GM18873 (cell line): Measurements from ENCODE around the gene TNS1.

Experiments used
- ATAC-seq: cut with Tn5 transposase; IDR thresholded peaks from one replicate; pipeline ENCODE4 v1.9.1; 2021; ENCODE audit warnings: mild to moderate bottlenecking, moderate library complexity, moderate number of reproducible peaks; ENCODE audit not compliant: unreplicated experiment, low FRiP score

Gene TNS1

GRCh38 chr2:217839750-217840107, 163.1 kb downstream of the TNS1 start:
- no peak for ATAC-seq

DNA sequence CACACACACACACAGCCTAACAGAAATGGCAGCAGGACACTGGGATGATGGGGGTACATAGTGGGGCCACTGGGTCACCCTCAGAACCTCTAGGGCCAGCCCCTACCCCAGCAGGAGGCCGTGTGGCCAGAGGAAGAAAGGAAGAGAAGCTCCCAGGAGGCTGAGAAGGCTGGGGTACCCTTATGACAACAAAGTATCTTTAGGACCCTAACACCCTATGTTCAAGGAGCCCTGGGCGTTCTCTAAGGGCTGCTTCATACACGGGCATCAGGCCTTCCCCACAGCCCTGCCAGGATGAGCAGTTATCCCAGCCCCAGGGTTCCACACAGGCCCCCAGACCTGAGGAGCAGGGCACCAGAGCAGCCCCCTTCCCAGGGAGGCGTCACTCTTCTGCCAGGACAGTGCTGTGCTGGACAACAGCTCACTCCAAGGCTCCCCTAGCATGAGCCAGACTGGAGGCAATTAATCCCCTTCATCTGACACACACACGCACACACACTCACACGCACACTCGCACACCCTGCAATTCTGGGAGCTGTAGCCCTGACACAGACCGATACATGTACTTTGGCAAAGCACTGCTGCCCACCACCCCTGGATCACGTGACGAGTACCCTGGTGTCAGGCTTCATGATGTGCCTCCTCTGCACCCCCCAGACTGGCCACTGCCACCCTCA, 163.6 kb downstream of the TNS1 start:
- ATAC-seq: no peak

DNA sequence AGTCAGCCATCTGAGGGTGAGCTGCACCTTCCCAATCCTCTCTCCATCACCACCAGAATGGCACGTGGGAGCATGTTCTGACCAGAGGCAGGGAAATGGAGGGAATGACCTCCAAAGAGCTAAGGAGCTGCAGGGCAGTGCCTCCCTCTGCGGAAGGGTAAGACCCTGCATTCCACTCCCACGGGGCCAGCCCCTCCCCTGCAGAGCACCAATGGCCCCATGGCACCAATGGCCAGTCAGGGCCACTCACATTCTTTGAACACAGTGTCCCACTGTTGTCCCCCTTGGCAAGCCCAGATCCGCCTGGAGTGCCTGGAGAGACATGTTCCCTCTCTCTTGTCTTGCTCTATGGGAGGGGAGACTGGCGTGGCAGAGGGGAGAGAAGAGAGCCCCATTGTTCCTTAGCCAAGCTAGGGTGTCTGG, 164.4 kb downstream of the TNS1 start:
- no peak for ATAC-seq

GRCh38 chr2:217837530-217837929, 165.3 kb downstream of the TNS1 start:
- no peak for ATAC-seq

DNA sequence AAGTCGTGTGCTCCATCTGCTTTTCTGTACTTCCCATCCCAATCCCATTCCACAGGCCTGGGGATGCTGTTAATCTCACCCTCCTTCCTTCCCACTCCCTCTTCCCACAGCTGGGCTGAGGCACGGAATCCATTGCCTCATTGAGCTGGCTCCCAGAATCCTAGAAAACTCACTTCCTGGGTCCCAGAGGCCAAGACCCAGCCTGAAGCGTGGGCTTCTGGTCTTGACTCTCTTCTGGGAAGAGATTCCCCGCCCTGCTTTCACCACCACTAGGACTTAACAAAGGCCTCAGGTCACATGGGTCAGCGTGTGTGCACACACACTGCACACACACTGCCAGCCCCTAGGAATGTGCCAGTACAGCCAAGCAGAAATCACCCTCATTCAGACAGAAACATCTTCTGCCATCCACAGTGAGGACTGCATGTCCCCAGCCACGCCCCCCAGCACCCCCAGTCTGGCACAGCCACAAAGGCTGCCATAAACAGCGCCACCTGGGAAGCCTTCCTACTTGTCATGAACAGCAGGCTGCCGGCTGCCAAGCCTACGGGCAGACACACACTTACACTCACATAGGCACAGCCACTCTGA, 165.8 kb downstream of the TNS1 start:
- no peak for ATAC-seq

GRCh38 chr2:217835931-217836891, 166.6 kb downstream of the TNS1 start:
- ATAC-seq: no peak

DNA sequence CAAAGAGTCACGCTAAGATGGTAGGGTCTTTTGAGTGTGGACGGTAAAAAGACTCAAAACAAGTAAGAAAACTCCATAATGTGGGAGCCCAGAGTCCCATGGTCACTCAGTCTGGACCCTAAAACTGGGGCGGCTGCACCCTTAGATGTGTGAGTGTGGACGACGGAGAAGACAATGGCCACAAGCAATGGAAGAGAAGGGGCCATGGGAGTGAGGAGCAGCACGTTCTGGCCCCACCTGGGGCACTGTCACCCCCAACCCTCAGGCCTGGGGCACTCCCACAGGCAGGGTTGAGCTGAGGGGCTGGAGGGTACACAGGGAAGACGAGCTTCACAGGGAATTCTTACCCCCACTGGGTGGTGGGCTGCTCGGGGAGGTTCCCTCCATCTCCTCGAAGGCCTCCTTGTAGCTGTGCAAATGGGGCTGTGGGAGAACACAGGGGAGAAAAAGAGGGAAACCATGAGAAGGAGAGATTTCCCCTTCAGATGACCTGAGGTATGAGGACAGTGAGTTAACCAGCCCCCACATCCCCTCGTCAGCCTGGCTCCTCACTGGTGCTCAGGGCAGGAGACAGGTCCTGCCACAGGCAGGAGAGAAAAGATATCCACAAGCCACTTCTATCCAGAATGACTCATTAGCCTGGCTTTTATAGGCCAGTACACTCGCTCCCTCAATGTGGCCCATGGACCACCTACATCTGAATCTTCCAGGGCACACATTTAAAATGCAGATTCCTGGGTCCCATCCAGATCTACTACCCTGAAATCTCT, 167.9 kb downstream of the TNS1 start:
- ATAC-seq: no peak

DNA sequence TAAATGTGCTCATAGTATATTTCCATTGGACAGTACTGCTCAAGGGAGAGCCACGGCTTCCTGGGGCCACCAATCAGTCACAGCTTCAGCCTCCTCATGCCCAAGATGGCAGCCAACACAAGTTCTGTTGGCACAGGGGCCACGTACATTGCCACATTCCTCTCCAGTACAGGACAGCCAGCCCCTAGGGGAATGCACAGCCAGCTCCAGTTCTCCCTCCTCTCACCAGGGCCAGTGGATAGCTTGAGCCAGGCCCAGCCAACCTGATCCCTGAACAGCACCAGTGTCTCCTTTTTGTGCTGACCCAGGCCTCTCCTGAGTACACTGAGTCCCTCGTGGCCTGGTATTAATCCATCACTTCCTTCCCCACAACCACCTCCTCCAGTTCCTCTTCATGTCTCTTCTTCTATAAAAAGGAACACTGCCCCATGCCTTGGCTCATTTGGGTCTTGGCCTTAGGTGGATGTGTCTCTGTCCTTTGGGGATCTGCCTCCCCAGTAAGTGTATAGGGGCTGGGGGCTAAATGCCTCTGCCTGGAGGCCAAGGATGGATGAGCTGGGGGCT, 168.7 kb downstream of the TNS1 start:
- ATAC-seq: no peak

DNA sequence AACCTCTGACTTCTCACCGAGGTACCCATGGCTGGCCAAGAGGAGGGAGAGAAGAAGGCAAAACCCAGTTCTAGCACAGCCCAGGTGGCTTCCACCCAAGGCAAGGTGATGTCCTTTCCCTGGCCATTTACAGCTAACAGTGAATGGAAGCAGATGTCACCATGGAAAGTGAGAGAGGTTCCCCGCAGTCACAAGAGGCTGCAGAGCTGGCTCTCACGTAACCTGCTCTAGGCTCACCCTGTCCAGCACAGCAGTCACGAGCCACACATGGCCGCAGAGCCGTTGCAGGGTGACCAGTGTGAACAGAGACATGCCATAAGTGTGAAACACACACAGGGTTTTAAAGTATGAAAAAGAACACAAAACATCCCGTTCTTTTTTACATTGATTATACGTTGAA, 169.4 kb downstream of the TNS1 start:
- ATAC-seq: no peak

GRCh38 chr2:217832987-217833386, 169.8 kb downstream of the TNS1 start:
- ATAC-seq: no peak

DNA sequence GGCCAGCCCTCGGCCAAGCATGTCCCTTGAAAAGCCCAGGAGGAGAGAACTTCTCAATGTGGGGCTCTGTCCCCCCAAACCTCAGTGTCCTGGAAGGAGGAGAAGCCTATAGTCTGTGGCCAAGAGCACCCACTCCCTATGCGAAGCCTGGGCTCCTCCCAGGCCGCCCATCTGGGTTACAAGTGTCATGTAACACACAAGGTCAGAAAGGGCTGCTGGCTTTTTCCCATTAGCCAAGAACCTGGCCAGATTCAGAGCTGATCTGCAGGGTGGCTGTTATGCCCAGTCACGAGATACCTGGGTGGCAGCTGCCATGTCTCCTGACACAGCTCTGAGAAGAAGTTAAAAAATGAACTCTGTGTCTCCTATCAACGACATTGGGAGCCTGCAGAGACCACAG, 170.7 kb downstream of the TNS1 start:
- no peak for ATAC-seq

- no peak for ATAC-seq
Measured at GRCh38 chr2:217831306-217831705, 171.5 kb downstream of the TNS1 start.

GRCh38 chr2:217830807-217831206, 172.0 kb downstream of the TNS1 start:
- no peak for ATAC-seq

GRCh38 chr2:217830061-217830460, 172.7 kb downstream of the TNS1 start:
- ATAC-seq: no peak

DNA sequence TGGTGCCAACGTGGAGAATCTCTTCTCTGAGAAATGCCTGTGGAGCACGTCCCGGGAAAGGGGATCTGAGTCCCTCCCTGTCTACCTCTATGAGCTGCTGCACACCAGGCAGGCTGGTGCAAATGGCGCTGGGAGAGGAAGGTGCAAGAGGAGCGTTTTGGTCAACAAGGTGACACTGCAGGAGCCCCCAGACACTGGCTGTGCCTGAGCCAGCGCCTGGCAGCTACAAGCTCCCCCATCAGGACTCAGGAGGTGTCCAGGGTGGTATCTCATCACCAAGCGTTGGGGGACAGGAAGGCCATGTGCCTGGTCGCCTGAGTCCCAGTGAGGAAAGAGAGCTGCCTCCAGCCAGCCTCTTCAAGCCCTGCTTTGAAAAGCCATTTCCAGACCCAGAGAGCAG, 173.4 kb downstream of the TNS1 start:
- no peak for ATAC-seq

GRCh38 chr2:217828336-217828735, 174.5 kb downstream of the TNS1 start:
- no peak for ATAC-seq

GRCh38 chr2:217827430-217828201, 175.2 kb downstream of the TNS1 start:
- no peak for ATAC-seq

- ATAC-seq: no peak
Measured at GRCh38 chr2:217826991-217827390, 175.8 kb downstream of the TNS1 start.

DNA sequence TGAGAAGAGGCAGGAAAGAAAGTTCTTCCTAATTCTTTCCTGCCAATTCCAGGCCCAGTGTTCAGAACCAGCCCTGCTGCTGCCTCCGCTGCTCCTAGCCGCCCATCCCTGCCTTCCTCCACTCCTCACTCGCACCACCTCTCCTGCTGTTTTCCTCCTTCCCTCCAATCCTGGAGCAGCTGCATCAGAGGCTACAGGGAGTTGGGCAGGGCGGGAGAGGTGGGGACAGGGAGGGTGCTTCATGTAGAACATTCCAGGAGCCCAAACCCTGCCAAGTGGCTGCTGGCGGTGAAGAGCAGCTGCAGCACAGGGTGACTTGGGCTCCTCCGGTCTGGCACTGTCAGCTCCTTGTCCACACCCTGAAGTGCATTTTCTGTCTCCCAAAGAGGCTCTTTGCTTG, 176.3 kb downstream of the TNS1 start:
- ATAC-seq: no peak
